Hematopoietic multipotent progenitor cell treated with erythropoietin and hydrocortisone succinate and interleukin-3 and kit ligand, for 17 days (in vitro differentiated cells): ENCODE data around the gene SEC14L6.
"Not testable (repeated sequence)": the region's sequence is repeated elsewhere in the genome, so short reads cannot be mapped to it uniquely, and the experiment has no call there.

Source experiments
- DNase-seq: peaks from one replicate; pipeline ENCODE4 v3.0.0-alpha.2; 2015; ENCODE audit warnings: low spot score

Gene SEC14L6

DNA sequence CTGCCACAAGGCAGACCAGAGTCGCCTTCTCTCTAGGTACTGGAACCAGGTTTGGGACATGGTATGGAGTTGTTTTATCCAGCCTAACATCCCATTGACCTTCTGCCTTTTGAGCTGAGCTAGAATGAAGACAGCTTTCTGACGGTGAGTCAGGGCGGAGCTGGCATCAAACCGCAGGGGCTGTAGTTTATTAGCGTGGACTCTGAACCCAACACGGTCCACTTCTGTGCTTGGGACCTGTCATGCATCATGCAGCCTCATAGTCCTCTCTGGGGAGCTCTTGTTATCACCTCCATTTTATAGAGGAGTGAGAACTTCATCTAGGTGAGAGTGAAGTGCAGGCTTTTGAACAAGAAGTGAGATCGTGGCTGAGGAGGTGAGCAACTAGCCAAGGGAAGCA lies 19.6 kb upstream of the SEC14L6 start:
- no peak for DNase-seq

DNA sequence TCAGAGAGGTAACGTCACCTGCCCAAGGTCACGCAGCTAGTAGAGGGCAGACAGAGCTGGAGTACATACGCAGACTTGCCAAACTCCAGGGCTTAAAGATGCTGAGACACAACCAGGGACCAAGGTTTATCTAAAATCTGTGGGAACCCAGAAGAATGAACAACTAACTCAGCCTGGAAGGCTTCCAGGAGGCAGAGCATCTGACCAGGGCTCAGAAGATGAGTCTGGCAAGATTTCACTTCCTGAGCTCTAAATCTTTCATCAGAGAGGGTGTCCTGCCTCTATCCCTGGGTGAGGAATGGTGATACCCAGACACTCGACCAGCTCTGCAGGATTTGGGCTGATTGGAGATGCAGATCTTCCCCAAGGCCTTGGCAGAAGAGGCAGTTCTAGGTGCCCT lies 18.8 kb upstream of the SEC14L6 start:
- DNase-seq, result no peak

DNA sequence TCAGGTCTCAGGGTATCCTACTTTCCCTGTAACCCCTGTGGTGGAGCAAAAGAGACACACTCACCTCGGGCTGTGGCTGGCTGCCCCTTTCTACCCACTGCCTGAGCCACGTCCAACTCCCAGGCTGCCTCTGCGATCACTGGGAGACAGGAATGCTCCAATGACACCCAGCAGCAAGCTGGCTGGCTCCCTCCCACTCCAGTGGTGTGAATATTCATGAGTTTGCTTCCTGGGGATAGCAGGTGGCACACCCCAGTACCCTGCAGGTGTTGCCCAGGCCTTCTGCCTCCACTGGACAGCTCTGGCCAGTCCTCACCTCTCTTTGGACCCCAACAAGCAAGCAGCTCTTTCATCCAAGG lies 18.2 kb upstream of the SEC14L6 start:
- no peak for DNase-seq

DNA sequence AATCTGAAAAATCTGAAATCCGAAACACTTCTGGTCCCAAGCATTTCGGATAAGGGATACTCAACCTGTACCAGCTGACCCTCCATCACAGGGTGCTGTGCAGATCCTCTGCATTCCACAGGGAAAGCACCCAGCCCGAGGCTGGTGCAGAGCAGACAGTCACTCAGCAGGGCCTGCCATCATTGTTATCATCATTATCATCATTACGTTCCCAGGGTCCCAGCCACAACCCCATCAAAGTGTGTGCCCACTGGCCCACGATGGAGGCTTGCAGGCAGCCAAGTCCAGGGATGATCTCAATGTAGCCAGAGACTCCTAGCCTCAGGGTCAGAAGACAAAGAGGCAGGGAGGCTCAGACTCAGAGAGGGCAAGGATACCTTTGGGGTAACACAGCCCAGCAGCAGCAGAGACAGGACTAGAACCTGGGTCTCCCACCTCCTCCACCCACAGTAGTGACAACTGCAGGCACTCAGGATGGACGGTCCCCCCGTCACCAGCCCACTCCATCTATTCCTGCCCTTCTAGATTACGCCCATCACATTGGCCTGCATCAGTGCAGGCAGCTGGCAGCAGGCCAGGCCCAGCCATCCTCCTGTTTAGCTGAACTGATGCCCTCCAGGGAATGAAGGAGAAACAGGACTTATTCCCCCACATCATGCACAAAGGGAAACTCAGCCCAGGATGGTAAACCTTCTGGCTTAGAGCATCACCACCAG lies 17.7 kb upstream of the SEC14L6 start:
- DNase-seq, result peak; percentile 29

DNA sequence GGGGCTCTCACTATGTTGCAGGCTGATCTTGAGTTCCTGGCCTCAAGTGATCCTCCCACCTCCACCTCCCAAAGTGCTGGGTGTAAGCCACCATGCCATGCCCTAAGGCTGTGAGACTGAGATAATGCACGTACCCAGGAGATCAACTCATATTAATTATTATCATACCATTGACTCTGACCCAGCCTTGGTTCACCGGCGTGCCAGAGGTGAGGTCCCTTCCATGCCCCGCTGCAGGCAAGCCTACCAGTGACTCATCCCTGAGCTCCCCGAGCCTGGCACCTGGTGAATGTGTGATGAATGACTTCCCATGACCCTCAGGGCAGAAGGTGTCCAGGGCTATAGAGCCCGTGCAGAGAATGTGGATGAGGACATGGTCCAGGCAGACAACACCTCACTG lies 15.8 kb upstream of the SEC14L6 start:
- DNase-seq, result peak; percentile 64

DNA sequence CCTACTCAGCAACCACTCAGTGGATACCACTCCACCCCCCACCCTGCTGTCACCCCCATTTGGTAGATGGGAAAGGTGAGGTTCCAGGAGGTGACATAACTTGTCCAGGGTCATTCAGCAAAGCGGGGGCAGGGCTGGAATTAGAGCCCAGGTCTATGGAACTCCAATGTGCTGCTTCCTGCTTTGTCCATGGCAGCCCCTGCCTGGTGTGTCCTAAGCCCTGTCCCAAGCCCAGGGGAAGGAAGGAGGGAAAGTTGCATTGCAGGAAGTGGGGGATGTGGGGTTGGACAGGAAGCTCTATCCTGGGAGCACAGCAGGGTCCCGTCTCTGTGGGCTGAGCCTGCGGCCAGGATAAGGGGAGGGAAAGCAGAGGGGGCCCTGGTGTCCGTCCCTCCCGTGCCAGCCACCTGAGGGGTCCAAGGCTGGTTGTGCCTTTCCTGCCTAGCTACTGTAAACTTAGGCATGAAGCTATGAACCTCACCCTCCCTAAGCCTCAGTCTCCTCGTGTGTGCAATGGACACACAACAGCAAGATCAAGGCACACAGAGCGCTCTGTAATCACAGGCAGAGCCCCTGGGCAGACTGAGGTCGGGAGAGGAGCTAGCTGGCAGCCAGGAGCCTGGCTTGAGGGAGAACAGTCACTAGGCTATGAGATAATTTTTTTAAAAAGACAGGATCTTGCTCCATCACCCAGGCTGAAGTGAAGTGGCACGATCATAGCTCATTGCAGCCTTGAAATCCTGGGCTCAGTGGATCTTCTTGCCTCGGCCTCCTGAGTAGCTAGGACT lies 15.1 kb upstream of the SEC14L6 start:
- DNase-seq, result peak; percentile 37

DNA sequence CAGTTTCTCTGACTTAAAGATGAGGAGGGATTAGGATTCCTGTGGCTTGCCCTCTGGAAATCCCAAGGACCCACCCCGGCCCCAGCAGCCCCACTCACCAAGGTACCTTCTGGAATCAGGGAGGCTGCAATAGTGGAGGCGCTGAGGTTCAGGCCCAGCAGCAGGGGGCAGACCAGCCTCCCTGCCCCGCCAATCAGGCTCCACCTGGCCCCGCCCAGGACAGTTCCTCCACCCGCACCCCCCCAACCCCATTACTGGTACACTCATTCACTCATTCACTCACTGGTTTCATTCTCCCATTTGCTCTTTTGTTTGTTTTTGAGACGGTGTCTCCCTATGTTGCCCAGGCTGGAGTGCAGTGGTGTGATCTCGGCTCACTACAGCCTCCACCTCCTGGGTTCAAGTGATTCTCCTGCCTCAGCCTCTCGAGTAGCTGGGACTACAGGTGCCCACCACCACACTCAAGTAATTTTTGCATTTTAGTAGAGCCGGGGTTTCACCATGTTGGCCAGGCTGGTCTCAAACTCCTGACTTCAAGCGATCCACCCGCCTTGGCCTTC lies 14.2 kb upstream of the SEC14L6 start:
- DNase-seq, result peak; percentile 49

DNA sequence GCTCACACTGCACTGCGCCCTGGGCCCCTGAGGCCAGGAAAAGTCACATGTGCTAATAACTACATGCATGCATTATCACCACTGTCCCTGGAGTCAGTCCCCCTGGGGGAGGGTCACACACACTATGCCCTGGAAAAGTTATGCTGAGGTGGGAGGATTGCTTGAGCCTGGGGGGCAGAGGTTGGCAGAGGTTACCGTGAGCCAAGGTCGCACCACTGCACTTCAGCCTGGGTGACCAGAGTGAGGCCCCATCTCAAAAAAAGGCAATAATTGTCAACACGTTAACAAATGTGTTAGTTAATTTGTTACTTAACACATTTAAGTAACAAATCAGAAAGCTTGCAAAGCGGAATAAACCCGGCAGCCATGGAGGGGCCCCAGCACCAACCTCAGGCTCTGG lies 13.3 kb upstream of the SEC14L6 start:
- DNase-seq, result no peak

DNA sequence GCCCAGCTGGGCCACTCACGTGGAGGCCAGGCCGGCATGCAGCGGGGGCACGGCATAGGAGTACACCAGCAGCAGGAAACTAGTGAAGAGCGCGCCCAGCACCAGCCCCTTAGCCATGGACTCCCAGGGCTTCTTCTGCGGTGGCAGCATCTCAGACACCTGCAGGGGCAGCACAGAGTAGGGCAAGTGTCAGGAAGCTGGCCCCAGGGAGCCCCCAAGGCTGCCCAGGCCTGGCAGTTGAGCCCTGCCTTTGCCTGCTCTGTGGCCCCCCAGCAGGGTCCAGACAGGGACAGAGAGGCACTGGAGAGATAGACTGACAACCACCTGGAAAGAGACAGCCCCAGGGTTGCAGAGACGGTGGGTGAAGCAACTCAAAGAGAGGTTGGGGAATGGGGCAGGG lies 10.7 kb upstream of the SEC14L6 start:
- no peak for DNase-seq

DNA sequence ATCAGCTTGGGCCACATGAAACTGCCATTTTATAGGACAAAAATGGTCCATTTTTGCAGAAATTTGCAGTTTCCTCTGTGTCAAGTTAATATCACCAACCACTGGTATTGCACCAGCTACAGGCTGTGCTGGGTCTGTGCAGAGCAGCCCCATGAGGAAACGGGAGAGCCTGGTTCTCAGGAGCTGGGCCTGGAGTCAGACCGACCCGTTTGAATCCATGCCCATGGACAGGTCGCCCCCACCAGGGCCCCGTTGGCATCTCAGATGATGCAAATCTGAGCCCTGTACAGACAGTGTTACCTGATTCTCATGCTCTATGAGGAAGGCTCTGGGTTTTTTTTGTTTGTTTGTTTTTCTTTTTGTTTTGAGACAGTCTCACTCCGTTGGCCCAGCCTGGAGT lies 9.8 kb upstream of the SEC14L6 start:
- DNase-seq, result peak; percentile 31

DNA sequence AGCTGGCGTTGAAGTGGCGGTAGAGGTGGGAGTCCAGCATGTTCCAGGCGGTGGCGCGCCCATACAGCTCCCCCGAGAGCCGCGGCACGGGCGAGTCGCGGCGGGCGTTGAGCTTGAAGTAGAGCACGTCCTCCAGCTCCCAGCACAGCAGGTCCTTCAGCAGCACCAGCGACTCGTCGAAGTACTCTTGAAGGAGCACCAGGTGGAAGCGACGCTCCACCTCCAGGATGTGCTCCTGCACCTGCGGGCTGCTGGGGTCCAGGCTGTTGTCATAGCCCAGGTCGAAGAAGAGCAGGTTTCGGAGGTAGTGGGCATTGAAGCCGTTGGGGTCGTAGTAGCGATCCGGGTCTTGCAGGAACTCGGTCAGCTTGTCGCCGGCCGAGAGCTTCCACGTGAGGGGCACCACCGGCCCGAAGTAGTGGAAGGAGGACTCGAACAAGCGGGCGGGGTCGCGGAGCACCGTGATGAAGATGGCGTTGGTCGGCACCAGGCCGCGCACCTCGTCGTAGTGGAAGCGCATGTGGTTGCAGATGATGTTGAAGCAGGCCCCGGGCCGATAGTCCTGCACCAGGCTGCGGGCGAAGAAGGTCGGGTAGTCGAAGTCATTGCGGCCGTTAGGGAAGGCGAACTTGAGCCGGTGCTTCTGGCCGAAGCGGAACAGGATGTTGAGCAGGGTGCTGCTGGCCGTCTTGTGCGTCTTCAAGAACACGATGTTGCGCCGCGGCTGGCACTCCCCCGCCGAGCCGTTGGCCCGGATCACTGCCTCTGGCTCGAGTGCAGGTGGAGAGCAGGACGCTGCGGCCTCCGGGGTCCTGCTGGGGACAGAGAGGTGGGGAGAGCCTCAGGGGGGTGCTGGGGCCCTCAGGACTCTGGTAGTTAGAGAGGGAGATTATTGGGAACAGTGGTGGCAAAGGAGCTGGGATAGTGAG lies 9.0 kb upstream of the SEC14L6 start:
- DNase-seq, result no peak

DNA sequence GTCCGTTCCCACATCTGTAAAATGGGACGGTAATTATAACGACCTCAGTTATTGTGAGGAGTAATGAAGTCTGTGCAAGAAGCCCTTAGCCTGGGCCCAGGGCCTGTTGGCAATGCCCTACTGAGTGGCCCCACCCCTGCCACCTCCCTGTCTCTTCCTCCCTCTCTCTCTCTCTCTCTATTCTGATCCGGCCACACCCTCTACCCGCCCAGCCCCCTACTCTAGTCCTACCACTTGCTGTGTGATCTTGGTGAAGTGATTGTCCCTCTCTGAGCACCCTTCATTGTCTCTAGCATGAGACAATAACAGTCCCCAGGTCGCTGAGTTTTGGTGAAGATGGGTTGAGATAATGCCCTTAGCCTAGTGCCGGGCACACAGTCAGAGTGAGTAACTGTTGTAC lies 7.4 kb upstream of the SEC14L6 start:
- DNase-seq, result no peak

DNA sequence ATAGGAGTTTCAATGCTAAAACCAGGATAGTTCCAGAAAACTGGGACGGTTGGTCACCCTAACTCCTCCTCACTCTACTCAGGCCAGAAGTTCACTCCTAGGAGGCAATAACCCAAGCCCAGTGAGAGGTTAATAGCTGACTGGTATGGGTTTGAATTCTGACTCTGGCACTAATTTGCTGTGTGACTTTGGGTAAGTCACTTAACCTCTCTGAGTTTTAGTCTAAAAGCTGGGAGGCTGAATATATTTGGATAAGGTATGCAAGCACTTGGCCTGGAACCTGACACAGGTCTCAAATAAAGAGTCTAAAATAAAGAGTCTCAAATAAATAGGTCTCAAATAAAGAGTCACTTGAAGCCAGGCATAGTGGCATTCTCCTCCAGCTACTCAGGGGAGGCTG lies 6.2 kb upstream of the SEC14L6 start:
- no peak for DNase-seq

DNA sequence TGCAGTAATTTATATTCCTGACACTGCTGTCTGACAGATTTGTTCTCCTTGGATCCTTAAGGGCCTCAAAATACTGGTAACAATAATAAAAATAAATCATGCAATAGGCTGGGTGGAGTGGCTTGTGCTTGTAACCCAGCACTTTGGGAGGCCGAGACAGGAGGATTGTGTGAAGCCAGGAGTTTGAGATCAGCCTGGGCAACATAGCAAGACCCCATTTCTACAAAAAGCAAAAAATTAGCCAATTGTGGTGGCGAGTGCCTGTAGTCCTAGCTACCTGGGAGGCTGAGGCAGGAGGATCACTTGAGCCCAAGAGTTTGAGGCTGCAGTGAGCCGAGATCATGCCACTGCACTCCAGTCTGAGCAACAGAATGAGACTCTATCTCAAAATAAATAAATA lies 5.3 kb upstream of the SEC14L6 start:
- DNase-seq, result not testable (repeated sequence)

DNA sequence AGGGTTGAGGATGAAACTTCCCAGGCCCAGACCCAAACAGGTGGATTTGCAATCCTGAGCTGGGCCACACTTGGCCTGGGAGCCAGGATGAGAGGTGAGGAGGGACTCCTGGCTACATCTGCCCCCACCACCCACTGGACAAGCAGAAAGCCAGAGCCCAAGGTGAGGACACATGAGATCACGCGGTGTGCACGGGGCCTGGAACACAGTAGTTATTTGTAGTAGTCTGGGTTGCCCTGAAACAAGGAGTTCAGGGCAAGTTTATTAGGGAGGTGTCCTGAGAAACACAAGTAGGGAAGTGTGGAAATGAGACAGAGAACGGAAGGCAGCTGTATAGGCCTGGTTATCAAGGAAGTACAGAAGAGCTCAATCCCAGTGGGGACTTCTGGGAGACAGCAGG lies 647 bp upstream of the SEC14L6 start:
- DNase-seq, result no peak

DNA sequence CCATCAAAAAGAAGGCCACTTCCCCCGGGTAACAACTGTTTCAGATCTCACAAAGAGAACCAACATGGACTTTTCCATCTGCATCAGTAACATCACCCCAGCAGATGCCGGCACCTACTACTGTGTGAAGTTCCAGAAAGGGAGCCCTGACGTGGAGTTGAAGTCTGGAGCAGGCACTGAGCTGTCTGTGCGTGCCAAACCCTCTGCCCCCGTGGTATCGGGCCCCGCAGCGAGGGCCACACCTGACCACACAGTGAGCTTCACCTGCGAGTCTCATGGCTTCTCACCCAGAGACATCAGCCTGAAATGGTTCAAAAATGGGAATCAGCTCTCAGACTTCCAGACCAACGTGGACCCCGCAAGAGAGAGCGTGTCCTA lies 3.7 kb downstream of the SEC14L6 start:
- no peak for DNase-seq

DNA sequence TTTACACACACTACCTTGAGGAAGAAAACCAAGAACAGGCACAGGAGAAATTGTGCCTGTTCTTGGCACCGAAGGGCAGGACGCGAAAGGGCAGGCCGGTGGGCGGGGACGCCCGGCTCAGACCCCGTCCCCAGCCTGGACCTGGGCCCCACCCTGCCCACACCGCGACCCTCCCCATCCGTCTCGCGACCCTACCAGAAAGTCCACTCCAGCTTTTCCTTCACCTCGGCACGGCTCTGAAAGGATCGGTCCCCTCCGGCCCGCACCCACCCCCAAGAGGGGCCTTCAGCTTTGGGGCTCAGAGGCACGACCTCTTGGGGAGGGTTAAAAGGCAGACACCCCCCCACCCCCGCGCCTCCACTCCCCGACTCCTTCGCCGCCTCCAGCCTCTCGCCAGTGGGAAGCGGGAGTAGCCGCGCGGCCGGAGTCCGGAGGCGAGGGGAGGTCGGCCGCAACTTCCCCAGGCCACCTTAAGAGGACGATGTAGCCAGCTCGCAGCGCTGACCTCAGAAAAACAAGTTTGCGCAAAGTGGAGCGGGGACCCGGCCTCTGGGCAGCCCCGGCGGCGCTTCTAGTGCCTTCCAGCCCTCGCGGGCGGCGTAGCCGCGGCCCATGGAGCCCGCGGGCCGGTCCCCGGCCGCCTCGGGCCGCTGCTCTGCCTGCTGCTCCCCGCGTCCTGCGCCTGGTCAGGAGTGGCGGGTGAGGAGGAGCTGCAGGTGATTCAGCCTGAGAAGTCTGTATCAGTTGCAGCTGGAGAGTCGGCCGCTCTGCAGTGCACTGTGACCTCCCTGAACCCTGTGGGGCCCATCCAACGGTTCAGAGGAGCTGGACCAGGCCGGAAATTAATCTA lies 4.4 kb downstream of the SEC14L6 start:
- DNase-seq, result no peak

DNA sequence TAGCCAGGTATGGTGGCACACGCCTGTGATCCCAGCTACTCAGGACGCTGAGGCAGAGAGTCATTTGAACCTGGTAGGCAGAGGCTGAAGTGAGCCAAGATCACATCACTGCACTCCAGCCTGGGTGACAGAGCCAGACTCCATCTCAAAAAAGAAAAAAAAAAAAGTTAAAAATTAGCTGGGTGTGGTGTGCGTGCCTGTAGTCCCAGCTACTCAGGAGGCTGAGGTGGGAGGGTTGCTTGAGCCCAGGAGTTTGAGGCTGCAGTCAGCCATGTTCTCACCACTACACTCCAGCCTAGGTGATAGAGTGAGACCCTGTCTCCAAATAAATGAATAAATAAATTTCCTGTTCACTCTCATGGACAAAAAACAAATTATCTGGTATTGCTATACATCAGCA lies 5.0 kb downstream of the SEC14L6 start:
- DNase-seq, result not testable (repeated sequence)

DNA sequence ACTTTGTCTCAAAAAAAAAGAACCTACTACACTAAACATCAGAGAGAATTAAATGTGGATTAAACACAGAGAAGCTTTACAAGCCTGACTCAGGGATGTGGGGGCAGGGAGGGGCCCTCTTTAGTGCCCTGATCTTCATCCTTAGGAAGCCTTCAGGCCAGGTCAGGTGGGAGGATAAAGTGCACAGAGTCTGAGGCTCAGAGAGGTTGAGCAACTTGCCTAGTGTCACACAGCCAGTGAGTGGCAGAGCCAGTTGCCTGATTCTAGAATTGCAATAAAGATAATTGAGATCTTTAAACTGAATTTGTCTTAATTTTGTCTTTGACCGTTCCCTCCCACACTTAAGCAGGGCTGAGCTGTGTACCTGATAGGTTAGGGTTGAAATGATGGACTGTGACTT lies 7.2 kb downstream of the SEC14L6 start:
- no peak for DNase-seq

DNA sequence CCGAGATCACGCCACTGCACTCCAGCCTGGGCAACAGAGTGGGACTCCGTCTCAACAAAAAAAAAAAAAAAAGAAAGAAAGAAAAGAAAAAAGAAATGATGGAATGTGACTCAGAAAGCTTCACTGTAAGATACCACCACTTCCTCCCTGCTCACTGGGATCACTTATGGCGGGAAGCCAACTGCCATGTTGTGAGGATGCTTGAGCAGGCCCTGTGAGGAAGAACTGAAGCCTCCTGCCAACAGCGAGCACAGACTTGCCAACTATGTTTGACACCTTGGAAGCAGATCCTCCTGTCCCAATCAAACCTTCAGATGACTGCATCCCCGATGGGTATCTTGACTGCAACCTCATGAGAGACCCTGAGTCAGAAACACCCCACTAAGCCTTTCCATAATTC lies 8.3 kb downstream of the SEC14L6 start:
- DNase-seq, result no peak

DNA sequence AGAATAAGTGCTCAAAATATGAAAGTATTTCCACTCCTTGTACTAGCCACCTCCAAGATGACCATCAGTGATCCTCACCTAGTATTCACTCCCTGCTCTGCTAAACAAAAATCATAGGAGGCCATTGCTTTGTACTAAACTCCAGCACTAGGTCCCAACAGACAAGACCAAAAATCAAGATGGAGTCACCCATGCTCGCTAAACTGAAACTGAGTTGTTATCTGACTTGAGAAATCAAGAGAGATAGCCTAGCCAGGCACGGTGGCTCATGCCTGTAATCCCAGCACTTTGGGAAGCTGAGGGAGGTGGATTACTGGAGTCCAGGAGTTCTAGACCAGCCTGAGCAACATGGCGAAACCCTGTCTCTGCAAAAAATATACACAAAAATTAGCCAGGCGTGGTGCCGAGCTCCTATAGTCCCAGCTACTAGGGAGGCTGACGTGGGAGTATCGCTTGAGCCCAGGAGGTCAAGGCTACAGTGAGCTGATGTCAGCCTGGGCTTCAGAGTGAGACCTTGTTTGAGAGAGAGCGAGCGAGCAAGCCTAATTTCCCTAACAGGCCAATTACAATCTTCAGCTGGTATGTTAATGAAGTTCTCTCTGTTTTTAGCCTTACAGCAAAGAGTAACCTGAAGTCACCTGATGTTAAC lies 9.3 kb downstream of the SEC14L6 start:
- DNase-seq, result no peak
